SK-N-SH (cell line): ENCODE results near the gene MORC1. TPM values are rescaled to one million over a fixed set of nuclear protein-coding genes. Genes with fewer than 3 reads are reported as not detected.

Experiments used
- CTCF ChIA-PET: fragments of 300-600, 350-600 bp; formaldehyde crosslinking; extraction: SDS; loops from one replicate; lab custom pipeline; 2021; lab: Yijun Ruan, JAX
- POLR2A ChIA-PET: fragments of 350-600 bp; sonication (Branson Sonifier 250); formaldehyde crosslinking; extraction: SDS; loops from one replicate; lab custom pipeline; 2020; ENCODE audit warnings: antibody characterized with exemption, inconsistent platforms; lab: Yijun Ruan, JAX
- DNase-seq: peaks from one replicate; pipeline ENCODE4 v3.0.0; 2012
- H2AFZ ChIP-seq: fragments of 200-600 bp; sonication (generic); 2 replicates; pipeline ENCODE4 v1.8.1; 2016; ENCODE audit warnings: antibody characterized with exemption, mild to moderate bottlenecking, low read depth
- H3F3A ChIP-seq: fragments of 200-600 bp; sonication (generic); replicated peaks from 2 replicates; pipeline ENCODE3; 2016; ENCODE audit warnings: antibody characterized with exemption, mild to moderate bottlenecking; ENCODE audit not compliant: insufficient read depth
- H3K27ac ChIP-seq, 2 experiments: fragments of 200-500 bp in 1 of 2; fragments of 200-600 bp in 1 of 2; sonication (Bioruptor generic) in 1 of 2; sonication (generic), shearing (Covaris generic) in 1 of 2; 2 replicates each; pipeline versions ENCODE4 v1.5.1 to v1.6.1; 2014 to 2016; ENCODE audit warnings: low read depth in 2 of 2, inconsistent platforms in 1 of 2, low read length in 1 of 2, mild to moderate bottlenecking in 1 of 2, mixed read lengths in 1 of 2
- H3K27me3 ChIP-seq: fragments of 200-600 bp; sonication (generic), shearing (Covaris generic); 2 replicates; pipeline ENCODE4 v1.6.1; 2016; ENCODE audit warnings: mixed run types; ENCODE audit not compliant: insufficient read depth
- H3K36me3 ChIP-seq, 2 experiments: fragments of 200-500 bp in 1 of 2; fragments of 200-600 bp in 1 of 2; sonication (Bioruptor generic) in 1 of 2; sonication (generic) in 1 of 2; replicated peaks in 1 of 2; 2 replicates each; pipeline versions ENCODE3 to v1.5.1; 2014 to 2016; ENCODE audit warnings: low read length in 1 of 2, mild to moderate bottlenecking in 1 of 2; ENCODE audit not compliant: insufficient read depth in 2 of 2, control insufficient read depth in 1 of 2
- H3K4me1 ChIP-seq, 2 experiments: fragments of 200-500 bp in 1 of 2; fragments of 200-600 bp in 1 of 2; sonication (Bioruptor generic) in 1 of 2; sonication (generic), shearing (Covaris generic) in 1 of 2; 2 replicates each; pipeline versions ENCODE4 v1.5.1 to v1.6.1; 2014 to 2016; ENCODE audit warnings: low read depth in 1 of 2, low read length in 1 of 2, mixed run types in 1 of 2; ENCODE audit not compliant: insufficient read depth in 2 of 2, control insufficient read depth in 1 of 2
- H3K4me2 ChIP-seq: fragments of 200-600 bp; sonication (generic), shearing (Covaris generic); 2 replicates; pipeline ENCODE4 v1.6.1; 2017; ENCODE audit warnings: mixed run types
- H3K4me3 ChIP-seq, 2 experiments: fragments of 200-500 bp in 1 of 2; fragments of 200-600 bp in 1 of 2; sonication (Bioruptor generic) in 1 of 2; sonication (generic), shearing (Covaris generic) in 1 of 2; 2 replicates each; pipeline versions ENCODE4 v1.5.1 to v1.8.1; 2014 to 2016; ENCODE audit warnings: low read depth in 2 of 2, inconsistent platforms in 1 of 2, low read length in 1 of 2, mild to moderate bottlenecking in 1 of 2, mixed read lengths in 1 of 2, moderate library complexity in 1 of 2
- H3K79me2 ChIP-seq: fragments of 200-600 bp; sonication (generic); 2 replicates; pipeline ENCODE4 v1.8.1; 2017; ENCODE audit warnings: mild to moderate bottlenecking; ENCODE audit not compliant: insufficient read depth
- H3K9ac ChIP-seq: fragments of 200-600 bp; sonication (generic); 2 replicates; pipeline ENCODE4 v1.6.1; 2017; ENCODE audit warnings: mixed run types
- H3K9me2 ChIP-seq: fragments of 200-600 bp; sonication (generic); 2 replicates; pipeline ENCODE4 v1.6.1; 2017; ENCODE audit warnings: mixed run types
- H3K9me3 ChIP-seq: fragments of 200-600 bp; sonication (generic); 2 replicates; pipeline ENCODE4 v1.6.1; 2017; ENCODE audit warnings: mixed run types, mild to moderate bottlenecking, moderate library complexity
- H4K20me1 ChIP-seq: fragments of 200-600 bp; sonication (generic); 2 replicates; pipeline ENCODE4 v1.6.1; 2017; ENCODE audit warnings: mild to moderate bottlenecking, mixed run types; ENCODE audit not compliant: insufficient read depth
- CHD2 ChIP-seq: fragments of 150-350 bp; IDR thresholded peaks from 2 replicates; pipeline ENCODE4 v1.6.1; 2018; ENCODE audit warnings: low read length; ENCODE audit not compliant: partially characterized antibody
- ELF1 ChIP-seq: IDR thresholded peaks from 2 replicates; pipeline ENCODE4 v1.4.0; 2012
- EZH2phosphoT487 ChIP-seq: fragments of 200-600 bp; sonication (generic); IDR thresholded peaks from 2 replicates; pipeline ENCODE4 v1.6.1; 2017; ENCODE audit warnings: low read depth, mixed run types, mild to moderate bottlenecking, antibody characterized with exemption, moderate library complexity, borderline replicate concordance
- FOSL2 ChIP-seq: IDR thresholded peaks from 2 replicates; pipeline ENCODE4 v1.4.0; 2012; ENCODE audit warnings: low read depth, mild to moderate bottlenecking, moderate library complexity, borderline replicate concordance
- FOXM1 ChIP-seq: IDR thresholded peaks from 2 replicates; pipeline ENCODE4 v1.4.0; 2012; ENCODE audit warnings: low read depth, mild to moderate bottlenecking
- MEF2A ChIP-seq: IDR thresholded peaks from 2 replicates; pipeline ENCODE4 v1.4.0; 2012; ENCODE audit warnings: low read depth, borderline replicate concordance
- NFIC ChIP-seq: IDR thresholded peaks from 2 replicates; pipeline ENCODE4 v1.4.0; 2012; ENCODE audit warnings: borderline replicate concordance
- RAD21 ChIP-seq: IDR thresholded peaks from 2 replicates; pipeline ENCODE4 v1.6.1; 2012; ENCODE audit warnings: mild to moderate bottlenecking, low read length
- RFX5 ChIP-seq: IDR thresholded peaks from 2 replicates; pipeline ENCODE4 v1.6.1; 2012; ENCODE audit warnings: mild to moderate bottlenecking, improper control_type of control experiment, low read length
- RXRA ChIP-seq: IDR thresholded peaks from 2 replicates; pipeline ENCODE4 v1.4.0; 2012; ENCODE audit warnings: low read depth, mild to moderate bottlenecking, borderline replicate concordance
- SIN3A ChIP-seq: IDR thresholded peaks from 2 replicates; pipeline ENCODE4 v1.6.1; 2012; ENCODE audit warnings: low read depth, mild to moderate bottlenecking, low read length, moderate library complexity, borderline replicate concordance
- SMC3 ChIP-seq: IDR thresholded peaks from 2 replicates; pipeline ENCODE4 v1.6.1; 2012; ENCODE audit warnings: low read depth, low read length, improper control_type of control experiment
- TAF1 ChIP-seq: IDR thresholded peaks from 2 replicates; pipeline ENCODE4 v1.6.1; 2012; ENCODE audit warnings: low read depth, mild to moderate bottlenecking, low read length, moderate library complexity, borderline replicate concordance
- TCF12 ChIP-seq: IDR thresholded peaks from 2 replicates; pipeline ENCODE4 v1.4.0; 2012
- USF2 ChIP-seq: fragments of 150-350 bp; IDR thresholded peaks from 2 replicates; pipeline ENCODE4 v1.6.1; 2017; ENCODE audit warnings: antibody characterized with exemption, low read length, low read depth, borderline replicate concordance
- YY1 ChIP-seq: IDR thresholded peaks from 2 replicates; pipeline ENCODE4 v1.4.0; 2012; ENCODE audit warnings: low read depth, mild to moderate bottlenecking
- polyA plus RNA-seq, 3 experiments: library from polyadenylated mRNA; depleted of rRNA; stranded (reverse); fragments of >200 nt; gene quantifications; 2 replicates each; pipeline ENCODE4 v1.2.3, GENCODE V29; 2012

MORC1 gene
- polyA plus RNA-seq, 1 of the 3 experiments (the other 2 are of a cell fraction) = not detected

- no peaks in the 10 kb centered on the region for H3K4me1 ChIP-seq
Measured at GRCh38 chr3:109125902-109126301, 8.0 kb upstream of the MORC1 start.

GRCh38 chr3:109122690-109123089 is 4.8 kb upstream of the MORC1 start:
- no peaks in the 10 kb centered on the region for H4K20me1 ChIP-seq
- DNase-seq = no peak
- H3K4me1 ChIP-seq = no peaks in the 10 kb centered on the region
- TF ChIP-seq RFX5 = no peak
- no peak for TF ChIP-seq RXRA
- TF ChIP-seq CHD2 = no peak
- TF ChIP-seq EZH2phosphoT487 = no peak
- no peak for TF ChIP-seq YY1
- no peak for TF ChIP-seq SMC3
- TF ChIP-seq FOXM1 = no peak
- no peak for TF ChIP-seq TAF1
- no peak for TF ChIP-seq USF2
- no peak for TF ChIP-seq ELF1
- TF ChIP-seq TCF12 = no peak
- TF ChIP-seq FOSL2 = no peak
- no peaks in the 10 kb centered on the region for H3K9me2 ChIP-seq
- H3K9me3 ChIP-seq = no peaks in the 10 kb centered on the region
- POLR2A ChIA-PET = no interaction called here
- H3K36me3 ChIP-seq = no peaks in the 10 kb centered on the region
- no peak overlapping the region for H3K4me2 ChIP-seq
- H3K79me2 ChIP-seq = no peaks in the 10 kb centered on the region
- no peak overlapping the region for H2AFZ ChIP-seq
- no peaks in the 10 kb centered on the region for H3F3A ChIP-seq
- no peaks in the 10 kb centered on the region for H3K27me3 ChIP-seq
- no peak overlapping the region for H3K27ac ChIP-seq
- CTCF ChIA-PET = no interaction called here
- no peak overlapping the region for H3K4me3 ChIP-seq
- H3K9ac ChIP-seq = no peak overlapping the region

More at GRCh38 chr3:109125902-109126301, 8.0 kb upstream of the MORC1 start:
- H3K9me3 ChIP-seq = no peaks in the 10 kb centered on the region
- H2AFZ ChIP-seq = no peak overlapping the region
- H3K27ac ChIP-seq = no peak overlapping the region
- POLR2A ChIA-PET = no interaction called here
- H3F3A ChIP-seq = no peaks in the 10 kb centered on the region
- DNase-seq = no peak
- no peaks in the 10 kb centered on the region for H3K27me3 ChIP-seq
- H3K4me2 ChIP-seq = no peak overlapping the region
- H3K79me2 ChIP-seq = no peaks in the 10 kb centered on the region
- TF ChIP-seq SMC3 = no peak
- TF ChIP-seq TCF12 = no peak
- TF ChIP-seq MEF2A = no peak
- TF ChIP-seq RAD21 = no peak
- no peak for TF ChIP-seq NFIC
- no peak for TF ChIP-seq SIN3A
- H3K4me3 ChIP-seq = no peak overlapping the region
- CTCF ChIA-PET = no interaction called here
- H3K9me2 ChIP-seq = no peaks in the 10 kb centered on the region
- no peak overlapping the region for H3K9ac ChIP-seq
- H4K20me1 ChIP-seq = no peaks in the 10 kb centered on the region
- H3K36me3 ChIP-seq = no peaks in the 10 kb centered on the region
